ENCODE measurements around the gene SCD5. TPM values are rescaled to one million over a fixed set of nuclear protein-coding genes. Genes with fewer than 3 reads are reported as not detected.

Gene SCD5
- total and polyA plus RNA-seq, 11 donors = 1.4 to 6.8 (median 2.5) TPM

GRCh38 chr4:82650868-82651267, 147.7 kb downstream of the SCD5 start:
- no peak for ATAC-seq
- intact Hi-C loops (cut with DNase I) = no loop called here

GRCh38 chr4:82648356-82648755, 150.2 kb downstream of the SCD5 start:
- DNase-seq = no peak
- WGBS, 4 donors = 64 to 81% (median 69%) methylated on average over 3 of the region's 3 CpGs
- H3K36me3 ChIP-seq = peaks cover 0 to 8% (median 0%) of the 10 kb centered on the region in 9 donors
- intact Hi-C loops (cut with DNase I) = no loop called here
- peaks cover 0 to 6% (median 0%) of the 10 kb centered on the region in 12 donors for H3K4me1 ChIP-seq
- no peak for TF ChIP-seq POLR2A (IDR thresholded peaks at IDR 0.05)
- TF ChIP-seq CTCF (IDR thresholded peaks at IDR 0.05) = no peak
- no peak overlapping the region for H3K4me3 ChIP-seq
- no peaks in the 10 kb centered on the region for H3K27me3 ChIP-seq
- no peak for ATAC-seq
- no peak overlapping the region for H3K27ac ChIP-seq
- H3K9me3 ChIP-seq = no peaks in the 10 kb centered on the region

More at GRCh38 chr4:82650868-82651267, 147.7 kb downstream of the SCD5 start:
- DNase-seq = no peak
- H3K36me3 ChIP-seq = peaks cover 0 to 8% (median 0%) of the 10 kb centered on the region in 9 donors
- H3K9me3 ChIP-seq = no peaks in the 10 kb centered on the region
- TF ChIP-seq CTCF (IDR thresholded peaks at IDR 0.05) = no peak
- TF ChIP-seq POLR2A (IDR thresholded peaks at IDR 0.05) = no peak
- H3K4me1 ChIP-seq = peaks cover 0 to 6% (median 0%) of the 10 kb centered on the region in 12 donors
- H3K4me3 ChIP-seq = no peak overlapping the region
- H3K27me3 ChIP-seq = no peaks in the 10 kb centered on the region
- no peak overlapping the region for H3K27ac ChIP-seq

GRCh38 chr4:82645936-82646565, 152.5 kb downstream of the SCD5 start:
- TF ChIP-seq POLR2A (IDR thresholded peaks at IDR 0.05) (no peak), CTCF (IDR thresholded peaks at IDR 0.05) (no peak)
- no peak overlapping the region for H3K27ac ChIP-seq
- no peaks in the 10 kb centered on the region for H3K9me3 ChIP-seq
- no peak overlapping the region for H3K4me3 ChIP-seq
- intact Hi-C loops (cut with DNase I) = no loop called here
- no peak for DNase-seq
- 58 to 72% (median 68%) methylated on average over 5 of the region's 5 CpGs for WGBS, 4 donors
- peaks cover 0 to 8% (median 0%) of the 10 kb centered on the region in 9 donors for H3K36me3 ChIP-seq
- H3K27me3 ChIP-seq = no peaks in the 10 kb centered on the region
- H3K4me1 ChIP-seq = no peaks in the 10 kb centered on the region
- ATAC-seq = no peak

- WGBS, 4 donors = 63 to 83% (median 73%) methylated on average over 4 of the region's 4 CpGs
- DNase-seq (no peak), ATAC-seq (no peak)
- TF ChIP-seq POLR2A (IDR thresholded peaks at IDR 0.05) (no peak), CTCF (IDR thresholded peaks at IDR 0.05) (no peak)
- no peaks in the 10 kb centered on the region for H3K27me3 ChIP-seq
- H3K27ac ChIP-seq = no peak overlapping the region
- intact Hi-C loops (cut with DNase I) = no loop called here
- no peak overlapping the region for H3K4me3 ChIP-seq
- H3K4me1 ChIP-seq = peaks cover 0 to 11% (median 3%) of the 10 kb centered on the region in 12 donors
- H3K9me3 ChIP-seq = no peaks in the 10 kb centered on the region
- peaks cover 0 to 4% (median 0%) of the 10 kb centered on the region in 9 donors for H3K36me3 ChIP-seq
Measured at GRCh38 chr4:82644734-82645126, 153.9 kb downstream of the SCD5 start.
